ENCODE results near the gene ACSS2.
A peak's percentile ranks its signal among the peaks of the same experiment; 100 is the strongest.

Gene ACSS2

DNA sequence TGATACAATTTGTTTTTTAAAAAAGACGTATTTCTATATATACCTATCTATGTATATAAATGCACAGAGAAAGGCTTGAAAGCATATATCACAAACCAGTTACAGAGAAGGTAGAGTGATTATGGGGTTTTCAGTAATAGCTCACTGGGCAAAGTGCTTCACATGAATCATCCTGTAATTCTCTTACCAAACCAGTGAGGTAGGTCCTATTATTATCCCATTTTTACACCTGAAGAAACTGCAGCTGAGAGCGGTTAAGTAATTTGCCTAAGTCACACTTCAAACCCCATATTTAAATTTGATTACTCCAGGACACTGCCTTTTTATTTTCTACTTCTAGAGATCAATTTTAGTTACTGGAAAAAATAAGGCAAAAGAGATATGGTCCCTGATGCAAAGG, 74.8 kb downstream of the ACSS2 start:
- DNase-seq = no peak

DNA sequence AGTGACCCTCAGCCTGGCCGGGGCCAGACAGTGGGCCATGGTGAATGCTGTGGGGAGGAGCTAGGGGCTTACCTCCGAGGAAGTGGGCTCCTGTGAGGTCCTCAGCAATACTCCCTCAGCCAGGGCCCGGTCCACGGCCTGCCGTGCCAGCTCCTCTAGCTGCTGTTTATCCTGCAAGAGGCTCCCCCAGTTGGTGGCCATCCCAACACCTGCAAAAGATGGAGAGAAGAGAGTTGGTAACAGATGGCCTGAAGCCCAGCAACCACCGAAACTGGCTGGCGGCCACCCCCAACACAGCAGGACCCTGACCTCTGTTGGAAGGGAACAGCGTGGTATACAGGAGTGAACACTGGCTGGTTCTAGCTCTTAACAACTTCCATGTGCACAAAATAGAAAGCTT, 75.2 kb downstream of the ACSS2 start:
- no peak for DNase-seq

DNA sequence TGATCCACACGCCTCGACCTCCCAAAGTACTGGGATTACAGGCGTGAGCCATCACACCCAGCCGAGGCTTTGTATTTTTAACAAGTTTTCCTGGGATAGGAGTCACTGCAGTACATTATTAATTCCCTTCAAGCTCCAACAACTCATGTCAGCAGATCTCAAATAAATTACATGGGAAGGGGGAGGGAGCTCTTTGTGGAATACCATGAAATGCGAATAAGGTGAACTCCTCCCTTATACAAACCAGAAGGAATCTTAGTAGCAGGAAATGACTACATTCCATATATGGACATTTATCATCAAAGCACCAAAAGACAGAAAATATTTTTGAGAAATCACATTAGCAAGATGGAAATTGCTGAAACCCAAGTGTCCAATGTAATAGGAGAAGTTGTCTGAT, 76.3 kb downstream of the ACSS2 start:
- peak; percentile 63 for DNase-seq

DNA sequence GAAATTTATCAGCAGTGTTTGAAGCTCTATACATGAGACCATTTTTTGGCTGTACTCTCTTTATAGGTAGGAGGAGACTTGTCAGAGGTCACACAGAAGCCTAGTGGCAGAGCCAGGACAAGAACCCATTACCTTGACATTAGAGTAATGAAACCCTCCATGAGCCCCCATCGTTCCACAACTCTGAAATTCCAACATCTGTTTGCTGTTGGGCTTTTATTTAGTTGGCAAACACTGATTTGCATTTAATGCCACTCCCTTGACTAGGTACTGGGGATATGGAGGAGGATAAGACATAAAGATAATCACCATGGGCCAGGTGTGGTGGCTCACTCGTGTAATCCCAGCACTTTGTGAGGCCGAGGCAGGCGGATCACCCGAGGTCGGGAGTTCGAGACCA, 77.5 kb downstream of the ACSS2 start:
- no peak for DNase-seq

DNA sequence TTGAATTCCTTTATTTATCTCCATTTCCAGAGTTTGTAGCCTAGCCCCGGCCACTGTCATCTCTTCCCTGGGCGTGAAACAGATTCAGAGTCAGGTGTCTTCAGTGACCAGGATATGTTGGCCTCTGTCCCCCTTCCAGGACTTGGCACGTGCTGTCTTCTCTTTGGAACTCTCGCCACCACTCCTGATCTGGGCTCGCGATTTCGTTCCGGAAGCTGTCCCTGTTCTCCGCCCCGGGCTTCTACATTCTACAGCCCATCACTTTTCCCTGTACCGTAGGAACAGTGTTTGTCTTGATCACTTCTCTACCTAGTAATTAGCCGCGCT, 78.5 kb downstream of the ACSS2 start:
- DNase-seq = peak; percentile 59

DNA sequence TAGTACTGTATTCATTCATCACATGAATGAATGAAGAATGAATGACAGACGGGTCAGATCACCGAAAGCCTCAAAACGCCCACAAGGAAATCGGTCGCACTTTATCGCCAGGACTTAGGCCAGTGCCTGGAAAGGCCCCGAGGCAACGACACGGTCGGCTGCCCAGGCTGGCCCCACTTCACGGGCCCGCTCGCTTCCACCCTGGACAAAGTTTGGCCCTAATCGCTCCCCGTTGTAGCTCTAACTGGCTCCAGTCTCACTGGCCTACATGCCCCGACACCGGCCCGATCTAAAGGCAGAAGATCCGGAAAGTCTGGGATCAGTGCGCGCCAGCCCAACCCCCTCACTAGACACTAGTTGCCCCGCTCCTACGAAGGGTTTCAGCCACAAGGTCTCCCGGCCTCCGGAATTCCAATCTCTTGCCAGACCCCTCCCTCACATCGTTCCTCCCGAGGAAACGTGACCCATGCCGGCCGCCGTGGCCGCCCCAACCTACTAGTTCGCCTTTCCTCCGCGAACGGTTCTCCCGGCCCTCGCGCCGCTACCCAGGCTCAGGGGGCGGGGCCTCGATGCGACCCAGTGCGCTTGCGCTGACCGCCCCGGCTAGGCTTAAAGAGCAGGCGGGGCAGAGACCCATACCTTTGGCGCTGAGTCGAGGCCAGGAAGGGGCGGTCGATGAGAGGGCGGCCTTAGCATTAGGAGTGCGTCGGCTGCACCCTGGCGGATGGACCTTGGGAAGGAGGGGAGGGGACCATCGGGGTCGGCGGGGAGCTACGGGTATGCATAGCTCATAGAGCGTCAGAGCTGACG, 79.0 kb downstream of the ACSS2 start, which contains the start of the genes GSS and MYH7B:
GSS (minus strand) TSS at position 576 of the 810 bp plus-strand sequence. CDS start 3,954 bp downstream, outside the sequence.
MYH7B (plus strand) TSS at position 638 of the 810 bp plus-strand sequence. CDS start 22,138 bp downstream, outside the sequence.
- DNase-seq = peak; percentile 96

DNA sequence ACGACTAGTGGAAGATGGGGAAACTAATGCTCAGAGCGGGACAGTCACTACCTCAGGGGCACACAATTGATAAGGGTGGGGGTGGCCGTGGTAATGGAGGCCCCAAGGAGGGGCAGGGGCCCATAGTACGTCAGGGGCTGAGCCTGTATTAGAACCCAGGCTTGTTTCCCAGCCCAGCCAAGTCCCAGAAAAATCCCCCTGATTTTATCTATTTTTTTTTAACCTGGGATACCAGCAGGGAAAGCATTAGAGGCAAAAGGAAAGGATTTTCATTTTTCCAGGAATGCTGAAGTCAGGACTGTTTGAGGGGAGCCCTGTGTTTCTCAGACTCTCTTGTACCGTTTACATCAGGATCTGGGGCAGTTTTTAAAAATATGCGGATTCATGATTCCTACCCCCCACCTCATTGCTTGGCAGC, 79.6 kb downstream of the ACSS2 start:
- DNase-seq = no peak

DNA sequence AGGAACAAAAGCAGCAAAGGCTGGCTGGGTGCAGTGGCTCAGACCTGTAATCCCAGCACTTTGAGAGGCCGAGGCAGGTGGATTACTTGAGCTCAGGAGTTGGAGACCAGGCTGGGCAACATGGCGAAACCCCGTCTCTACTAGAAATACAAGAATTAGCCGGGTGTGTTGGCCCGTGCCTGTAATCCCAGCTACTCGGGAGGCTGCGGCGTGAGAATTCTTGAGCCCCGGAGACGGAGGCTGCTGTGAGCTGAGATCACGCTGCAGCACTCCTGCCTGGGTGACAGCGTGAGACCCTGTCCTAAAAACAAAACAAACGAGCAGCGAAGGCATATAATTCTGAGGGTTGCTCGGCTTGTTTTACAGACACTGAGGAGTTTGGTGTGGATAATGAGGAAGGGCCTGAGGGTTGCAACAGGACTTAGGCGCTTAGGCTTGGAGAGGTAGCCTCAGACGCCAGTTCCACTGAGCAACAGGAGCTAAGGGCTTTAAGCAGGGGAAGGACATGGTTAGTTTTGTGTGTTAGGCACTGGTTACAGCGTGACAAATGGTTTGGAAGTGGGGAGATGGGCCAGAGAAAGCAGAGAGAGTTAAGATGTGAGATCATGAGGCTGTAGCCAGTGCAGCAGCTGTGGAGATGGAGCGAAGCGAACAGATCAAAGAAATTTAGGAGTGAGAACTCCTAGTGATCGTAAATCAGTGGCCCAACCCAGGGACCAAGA, 80.5 kb downstream of the ACSS2 start:
- no peak for DNase-seq

DNA sequence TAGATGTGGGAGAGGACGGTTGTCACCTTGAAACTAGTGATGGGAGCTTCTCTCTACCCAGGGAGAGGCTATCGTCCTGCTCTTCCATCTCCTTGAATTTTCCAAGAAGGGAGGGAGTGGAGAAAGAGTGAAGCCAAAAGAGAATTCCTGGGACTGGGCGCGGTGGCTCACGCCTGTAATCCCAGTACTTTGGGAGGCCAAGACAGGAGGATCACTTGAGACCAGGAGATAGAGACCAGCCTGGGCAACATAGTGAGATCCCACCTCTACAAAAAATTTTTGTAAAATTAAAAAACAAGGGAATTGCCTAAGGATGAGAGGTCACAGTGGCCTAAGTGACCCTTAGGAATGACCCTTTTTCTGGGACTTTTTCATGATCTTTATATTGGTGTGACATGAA, 88.1 kb downstream of the ACSS2 start:
- no peak for DNase-seq

DNA sequence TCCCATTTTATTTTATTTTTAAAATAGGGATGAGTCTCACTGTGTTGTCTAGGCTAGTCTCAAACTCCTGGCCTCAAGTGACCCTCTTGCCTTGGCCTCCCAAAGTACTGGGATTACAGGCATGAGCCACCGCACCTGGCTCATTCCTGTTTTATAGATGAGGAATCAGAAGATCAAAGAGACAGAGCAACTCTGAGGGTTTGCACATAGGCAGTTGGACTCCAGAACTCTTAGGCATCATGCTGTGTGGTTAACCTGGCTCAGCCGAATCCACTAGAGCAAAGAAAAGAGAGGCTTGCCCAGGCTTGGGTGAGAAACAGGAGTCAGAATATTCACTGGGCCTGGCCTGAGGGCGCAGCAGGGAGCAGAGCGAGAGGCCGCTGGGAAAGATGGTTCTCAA, 88.6 kb downstream of the ACSS2 start:
- no peak for DNase-seq

DNA sequence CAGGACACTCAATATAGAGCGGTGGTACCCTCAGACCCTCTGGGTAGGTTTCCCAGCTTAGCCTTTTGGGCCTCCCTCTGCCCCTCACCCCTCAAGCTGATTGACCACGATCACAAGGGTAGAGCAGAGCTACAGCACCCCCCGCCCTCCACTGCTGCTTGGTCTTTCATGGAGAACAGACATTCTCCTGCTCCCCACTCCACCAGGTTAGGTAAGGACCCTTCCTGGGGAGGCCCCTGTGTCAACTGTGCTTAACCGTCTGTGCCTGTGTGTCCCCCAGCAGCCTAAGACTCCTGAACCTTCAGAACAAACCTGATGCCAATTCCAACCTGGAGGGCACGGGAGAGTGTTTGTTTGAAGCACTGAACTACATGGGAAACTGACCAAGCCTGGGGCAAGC, 91.0 kb downstream of the ACSS2 start:
- DNase-seq = no peak

DNA sequence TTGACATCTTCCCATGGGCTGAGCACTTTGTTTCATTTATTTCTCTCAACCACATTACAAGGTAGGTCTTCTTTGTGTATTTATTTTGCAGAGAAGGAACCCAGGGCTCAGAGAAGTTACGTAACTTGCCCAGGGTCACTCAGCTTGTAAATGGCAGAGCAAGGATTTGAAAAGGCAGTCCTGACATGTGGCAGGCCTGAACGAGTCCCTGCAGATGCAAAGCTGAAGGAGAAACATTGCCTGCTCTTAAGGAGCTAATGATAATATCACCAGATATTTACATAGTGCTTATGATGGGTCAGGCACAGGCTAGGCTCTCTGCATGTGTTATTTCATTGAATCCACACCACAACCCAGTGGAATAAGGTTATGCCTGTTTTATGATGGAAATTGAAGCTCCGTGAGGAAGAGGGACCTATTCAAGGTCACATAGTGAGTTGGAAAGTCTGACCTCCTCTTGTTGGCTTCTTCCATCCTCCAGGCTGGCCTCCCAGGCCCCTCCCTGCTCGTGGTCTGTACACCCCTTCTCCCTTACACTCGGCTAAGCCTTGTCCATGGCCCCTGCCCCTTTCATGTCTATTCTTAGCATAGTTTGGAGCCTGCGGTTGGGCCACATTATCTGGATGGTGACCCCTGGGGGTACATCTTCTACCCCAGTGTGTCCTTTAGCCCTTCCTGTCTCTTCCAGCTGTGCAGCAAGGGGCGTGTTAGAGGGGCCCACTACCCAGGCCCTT, 91.8 kb downstream of the ACSS2 start:
- no peak for DNase-seq

DNA sequence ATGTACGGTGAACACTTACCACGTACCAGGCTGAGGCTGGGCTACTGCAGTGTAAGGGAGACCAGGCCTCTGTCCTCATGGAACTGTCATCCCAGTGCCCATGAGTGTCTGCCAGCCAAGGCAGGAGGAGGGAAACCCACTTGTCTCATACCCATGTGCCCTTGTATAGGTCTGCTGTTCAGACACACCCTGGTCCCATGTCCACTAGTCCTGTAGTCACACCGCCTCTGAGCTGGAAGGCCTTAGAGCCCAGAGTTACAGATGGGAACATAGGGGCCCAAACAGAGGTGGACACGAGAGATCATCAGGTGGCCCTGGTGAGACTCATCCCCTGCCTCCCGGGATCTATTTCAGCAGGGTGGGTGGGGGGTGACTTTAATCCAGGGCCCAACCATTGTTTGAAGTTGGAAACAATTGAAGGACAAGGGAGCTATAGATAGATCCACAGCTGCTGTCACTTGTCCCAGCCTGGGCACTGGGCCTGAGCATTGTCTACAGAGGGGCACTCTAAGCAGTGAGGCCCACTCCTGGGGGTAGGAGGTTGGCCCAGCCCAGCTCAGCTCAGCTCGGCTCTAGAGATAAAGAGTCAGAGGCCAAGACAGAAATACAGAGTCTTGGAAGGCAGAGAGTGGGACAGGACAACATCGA, 93.9 kb downstream of the ACSS2 start:
- no peak for DNase-seq

DNA sequence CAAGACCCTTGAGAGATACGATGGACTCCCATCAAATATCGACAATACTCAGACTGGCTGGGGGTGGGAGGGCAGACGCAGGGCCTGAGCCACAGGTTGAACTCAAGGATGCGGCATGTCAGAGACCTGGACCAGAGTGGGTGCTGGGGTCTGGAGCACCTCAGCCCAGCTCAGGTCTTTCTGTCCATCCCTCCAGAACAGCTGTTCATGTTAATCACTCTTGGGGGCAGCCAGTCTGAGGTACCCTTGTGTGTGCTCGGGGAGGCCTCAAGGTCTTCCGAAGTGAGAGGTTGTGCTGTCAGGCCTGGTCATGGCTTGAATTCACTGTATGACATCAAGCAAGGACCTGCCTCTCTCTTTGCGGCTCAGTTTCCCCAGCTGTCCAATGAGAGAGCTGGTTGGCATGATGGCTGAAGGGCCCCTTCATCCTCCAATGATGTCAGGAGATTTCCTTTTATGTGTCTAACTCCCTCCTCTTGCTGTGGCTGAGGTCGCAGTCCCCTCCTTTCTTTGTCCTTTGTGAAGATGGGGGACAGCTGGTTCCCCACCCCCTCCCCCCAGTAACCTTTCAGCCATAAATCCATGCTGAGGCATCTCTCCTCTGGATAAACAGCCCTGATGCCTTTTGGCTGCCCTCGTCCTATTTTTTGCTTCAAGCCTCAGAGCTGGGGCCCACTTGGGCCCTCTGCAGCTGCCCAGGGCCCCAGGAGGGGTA, 94.6 kb downstream of the ACSS2 start:
- DNase-seq = no peak

DNA sequence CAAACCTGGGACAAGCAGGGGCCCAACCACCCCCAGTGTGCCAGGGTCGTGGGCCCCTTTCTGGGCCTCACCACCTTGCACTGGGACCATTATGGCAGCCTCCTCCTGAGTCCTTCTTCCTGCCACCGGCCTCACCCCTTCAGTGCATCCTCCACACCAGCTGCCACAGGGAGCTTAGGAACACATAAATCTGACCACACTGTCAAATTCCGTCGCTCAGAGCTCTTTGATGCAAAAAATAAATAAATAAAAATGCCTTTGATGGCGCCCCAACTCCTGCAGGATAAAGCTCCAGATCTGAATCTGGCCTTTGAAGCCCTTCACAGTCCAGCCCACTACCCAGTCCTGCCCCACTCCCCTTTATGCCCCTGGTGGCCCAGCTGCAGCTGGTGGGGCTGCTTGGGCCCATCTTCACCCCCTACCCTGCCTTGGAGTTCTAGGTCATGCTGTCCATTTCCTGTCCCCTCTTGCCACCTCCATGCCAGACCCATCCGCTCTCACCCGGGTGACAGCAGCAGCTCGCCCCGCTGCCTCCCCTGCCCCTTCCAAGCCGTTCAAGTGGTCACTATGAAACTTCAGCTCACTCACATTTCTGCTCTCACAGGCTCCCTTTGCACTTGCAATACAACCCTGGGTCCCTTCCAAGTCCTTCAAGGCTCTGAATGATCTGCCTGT, 95.3 kb downstream of the ACSS2 start:
- DNase-seq = no peak

DNA sequence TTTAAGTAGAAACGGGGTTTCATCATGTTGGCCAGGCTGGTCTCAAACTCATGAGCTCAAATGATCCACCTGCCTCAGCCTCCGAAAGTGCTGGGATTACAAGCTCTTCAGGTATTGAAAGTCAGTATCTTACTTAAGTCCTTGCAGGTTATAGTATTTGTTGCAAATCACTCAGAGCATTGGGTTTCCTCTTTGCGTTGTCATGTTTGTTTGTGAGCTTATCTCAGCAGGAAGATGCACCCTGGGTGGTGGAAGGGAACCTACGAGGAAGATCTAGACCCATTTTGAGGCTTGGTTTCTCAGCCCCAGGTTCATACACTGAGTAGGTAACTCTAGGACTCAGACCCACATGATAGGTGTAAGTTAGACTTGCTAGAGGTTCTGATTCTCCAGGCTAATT, 97.8 kb downstream of the ACSS2 start:
- no peak for DNase-seq

DNA sequence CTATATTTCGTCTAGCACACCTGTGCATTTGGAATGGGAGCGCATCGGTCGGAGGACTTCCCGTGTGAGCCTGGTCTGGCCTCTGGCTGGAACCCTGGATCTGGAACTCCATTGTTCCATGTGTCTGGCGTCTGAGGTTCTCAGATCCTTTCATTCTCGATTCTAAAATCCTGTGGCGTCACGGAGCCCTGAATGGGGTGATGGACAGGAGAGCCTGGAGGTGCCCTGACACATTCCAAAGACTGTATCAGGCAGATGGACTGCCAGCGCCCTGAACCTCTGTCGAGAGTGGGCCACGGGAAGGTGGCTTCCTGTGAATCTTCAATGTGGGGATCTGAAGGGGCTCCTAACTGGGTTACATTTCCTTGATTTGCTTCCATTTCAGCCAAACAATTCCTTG, 99.9 kb downstream of the ACSS2 start:
- no peak for DNase-seq
